HG03025 (cell line): Measurements from ENCODE around the gene NRXN2.
"Not testable (repeated sequence)": the region's sequence is repeated elsewhere in the genome, so short reads cannot be mapped to it uniquely, and the experiment has no call there.

Source experiments
- ATAC-seq: cut with Tn5 transposase; IDR thresholded peaks from one replicate; pipeline ENCODE4 v1.9.1; 2021; ENCODE audit warnings: mild to moderate bottlenecking, moderate library complexity; ENCODE audit not compliant: unreplicated experiment, low FRiP score

The NRXN2 gene

DNA sequence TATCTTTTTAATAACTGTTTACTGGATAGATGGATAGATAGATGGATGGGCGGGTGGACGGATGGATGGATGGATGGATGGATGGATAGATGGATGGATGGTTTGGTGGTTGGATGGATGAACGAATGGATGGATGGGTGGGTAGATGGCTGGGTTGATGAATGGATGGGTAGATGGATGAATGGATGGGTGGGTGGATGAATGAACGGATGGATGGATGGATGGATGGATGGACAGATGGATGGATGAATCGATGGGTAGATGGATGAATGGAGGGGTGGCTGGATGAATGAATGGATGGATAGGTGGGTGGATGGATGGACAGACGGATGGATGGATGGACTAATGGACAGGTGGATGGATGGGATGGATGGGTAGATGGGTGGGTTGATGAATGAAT, 145.8 kb downstream of the NRXN2 start:
- ATAC-seq, result no peak

DNA sequence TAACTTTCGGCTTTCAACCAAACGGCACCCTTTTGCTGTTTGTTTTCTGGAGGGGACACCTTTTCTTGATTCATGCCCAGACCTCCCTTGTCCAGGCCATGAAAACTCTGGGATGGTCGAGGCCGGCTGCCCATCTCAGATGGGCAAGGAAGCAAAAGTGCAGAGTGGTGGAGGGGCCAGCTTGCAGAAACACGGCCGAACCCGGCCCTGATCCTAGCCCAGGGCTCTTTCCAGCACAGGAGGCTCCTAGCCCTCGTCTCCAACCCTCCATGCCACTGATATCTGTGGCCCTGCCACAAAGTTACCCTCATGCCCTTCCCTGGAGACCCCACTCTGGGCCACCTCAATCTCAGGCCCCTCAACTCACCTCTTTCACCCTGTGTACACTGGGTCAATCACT, 150.9 kb downstream of the NRXN2 start:
- ATAC-seq, result no peak

DNA sequence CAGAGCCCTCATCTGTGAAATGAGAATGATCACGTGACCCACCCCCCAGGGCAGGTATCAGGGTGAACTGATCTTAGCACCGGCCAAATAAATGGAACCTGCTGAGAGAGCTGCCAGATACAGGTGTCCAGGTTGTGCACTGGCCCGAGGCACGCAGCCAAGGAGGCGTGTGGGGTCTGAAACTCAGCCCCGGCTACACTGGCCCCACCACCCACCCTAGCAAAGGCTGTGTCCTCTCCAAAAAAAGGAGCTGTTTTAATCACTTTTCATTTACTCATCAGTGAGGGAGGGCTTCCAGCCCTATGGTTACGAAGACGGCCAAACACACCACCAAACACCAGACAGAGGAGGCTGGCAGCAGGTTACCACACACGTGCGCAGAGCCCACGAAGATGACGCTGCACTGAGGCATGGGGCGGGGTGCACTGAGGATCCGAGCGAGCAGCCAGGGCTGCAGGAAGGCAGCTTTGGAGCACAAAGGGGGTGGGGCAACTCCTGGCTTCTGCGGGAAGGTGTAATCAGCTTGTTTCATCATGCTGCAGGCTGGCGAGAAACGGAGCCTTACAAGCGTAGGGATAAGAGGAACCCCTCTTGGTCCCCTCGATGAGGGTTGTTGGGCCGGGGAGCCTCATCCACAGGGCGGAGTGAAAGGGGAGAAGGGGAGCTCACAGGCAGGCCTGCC, 151.4 kb downstream of the NRXN2 start:
- ATAC-seq, result no peak

DNA sequence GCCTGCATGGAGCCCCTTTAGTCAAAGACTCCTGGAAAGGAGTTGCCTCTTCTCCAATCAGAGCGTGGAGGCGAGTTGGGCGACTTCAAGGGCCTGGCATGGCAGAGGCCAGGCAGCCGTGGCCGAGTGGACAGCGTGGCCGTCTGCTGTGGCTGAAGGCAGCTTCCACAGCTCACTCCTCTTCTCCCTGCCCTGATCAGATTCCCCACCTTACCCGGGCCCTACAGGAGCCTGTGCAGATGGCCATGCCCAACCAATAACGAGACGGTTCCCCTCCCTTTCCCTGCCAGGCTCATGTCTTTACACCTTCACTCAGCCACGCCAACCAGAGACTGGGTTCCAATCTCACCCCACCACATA, 152.0 kb downstream of the NRXN2 start:
- no peak for ATAC-seq

DNA sequence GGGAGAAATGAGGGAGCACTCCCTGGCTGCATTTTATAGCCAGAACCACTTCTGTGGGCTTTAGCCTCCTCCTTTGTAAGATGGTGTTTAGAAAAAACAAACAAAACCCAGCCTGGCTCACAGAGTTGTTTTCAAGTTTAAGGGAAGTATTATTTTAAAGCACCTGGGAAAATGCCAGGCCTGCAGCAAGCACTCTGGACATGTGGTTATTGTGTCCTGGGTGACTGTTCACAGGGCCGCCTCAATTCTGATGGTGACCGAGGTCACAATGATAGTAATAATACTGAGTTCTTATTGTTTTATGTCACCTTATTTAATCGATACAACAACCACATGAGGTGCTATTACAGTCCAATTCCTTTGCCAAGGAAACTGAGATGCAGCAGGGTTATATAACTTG, 152.7 kb downstream of the NRXN2 start:
- no peak for ATAC-seq

DNA sequence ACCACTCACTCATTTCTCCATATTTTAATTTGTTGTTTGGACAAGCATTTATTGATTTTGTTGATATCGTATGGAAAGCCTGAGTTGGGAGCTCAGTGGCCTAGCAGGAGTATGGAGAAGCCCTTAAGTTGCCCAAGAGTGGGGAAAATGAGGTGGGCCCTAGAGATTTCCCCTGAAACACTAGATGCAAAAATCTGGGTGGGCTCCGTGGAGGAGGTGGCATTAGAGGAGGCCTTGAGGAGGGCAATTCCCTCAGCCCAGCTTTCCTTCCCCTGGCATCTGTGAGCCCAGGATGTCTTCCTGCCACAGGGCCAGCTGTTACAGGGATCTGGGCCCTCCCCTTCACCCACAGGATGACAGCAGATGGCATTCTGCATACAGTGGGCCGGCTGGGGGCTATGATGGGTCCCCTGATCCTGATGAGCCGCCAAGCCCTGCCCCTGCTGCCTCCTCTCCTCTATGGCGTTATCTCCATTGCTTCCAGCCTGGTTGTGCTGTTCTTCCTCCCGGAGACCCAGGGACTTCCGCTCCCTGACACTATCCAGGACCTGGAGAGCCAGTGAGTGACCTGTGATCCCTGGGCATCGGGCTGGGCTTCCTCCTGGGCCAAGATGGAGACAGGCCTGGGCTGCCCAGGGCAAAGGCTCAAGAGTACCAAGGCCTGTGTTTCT, 153.6 kb downstream of the NRXN2 start:
- no peak for ATAC-seq

DNA sequence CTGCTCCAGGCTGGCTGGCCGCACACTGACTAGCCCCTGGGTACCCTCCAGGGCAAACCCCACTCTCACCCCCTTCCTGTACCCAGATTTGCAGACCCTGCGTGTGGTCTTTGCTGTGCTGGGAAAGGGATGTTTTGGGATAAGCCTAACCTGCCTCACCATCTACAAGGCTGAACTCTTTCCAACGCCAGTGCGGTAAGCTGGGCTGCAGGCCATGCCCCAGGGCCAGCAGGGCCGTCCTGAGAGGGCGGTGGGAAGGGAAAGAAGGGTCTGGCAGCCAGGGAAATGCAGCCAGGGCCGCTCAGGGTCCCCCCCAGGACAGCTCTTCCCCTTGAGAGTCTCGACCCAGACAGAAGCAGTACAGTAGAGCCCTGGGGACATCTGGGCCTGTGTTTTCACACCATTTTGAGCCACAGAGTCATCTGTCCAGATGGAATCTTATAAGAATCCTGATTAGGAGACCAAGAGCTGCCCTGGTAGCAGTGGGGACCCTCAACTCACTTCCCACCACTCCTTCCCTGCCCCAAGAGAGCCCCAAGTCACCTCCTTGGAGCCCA, 154.3 kb downstream of the NRXN2 start:
- ATAC-seq, result no peak

DNA sequence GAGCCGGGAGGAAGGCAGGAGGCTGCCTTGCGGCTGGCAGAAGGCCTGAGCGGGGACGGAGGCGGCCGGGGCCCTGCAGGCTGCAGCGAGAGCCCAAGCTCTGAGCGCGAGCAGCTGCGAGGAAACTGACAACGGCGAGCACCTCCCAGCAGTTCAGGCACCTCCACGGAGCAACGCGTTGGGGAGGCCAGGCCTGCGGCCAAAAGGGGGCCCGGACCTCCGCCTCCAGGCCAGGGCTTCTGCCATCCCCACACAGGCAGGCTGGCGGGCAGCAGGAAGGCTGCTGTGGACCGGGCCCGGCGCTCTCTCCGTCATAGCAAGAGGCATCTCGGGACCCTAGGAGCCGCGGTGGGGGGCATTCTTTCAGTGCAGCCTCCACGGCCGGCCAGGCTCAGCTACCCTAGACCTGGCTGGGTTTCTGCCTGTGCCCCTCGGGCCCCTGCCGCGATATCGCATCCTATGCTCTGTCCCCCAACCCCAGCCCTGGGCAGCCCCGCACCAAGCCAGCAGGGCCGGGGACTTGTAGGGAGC, 154.9 kb downstream of the NRXN2 start:
- ATAC-seq, result no peak

DNA sequence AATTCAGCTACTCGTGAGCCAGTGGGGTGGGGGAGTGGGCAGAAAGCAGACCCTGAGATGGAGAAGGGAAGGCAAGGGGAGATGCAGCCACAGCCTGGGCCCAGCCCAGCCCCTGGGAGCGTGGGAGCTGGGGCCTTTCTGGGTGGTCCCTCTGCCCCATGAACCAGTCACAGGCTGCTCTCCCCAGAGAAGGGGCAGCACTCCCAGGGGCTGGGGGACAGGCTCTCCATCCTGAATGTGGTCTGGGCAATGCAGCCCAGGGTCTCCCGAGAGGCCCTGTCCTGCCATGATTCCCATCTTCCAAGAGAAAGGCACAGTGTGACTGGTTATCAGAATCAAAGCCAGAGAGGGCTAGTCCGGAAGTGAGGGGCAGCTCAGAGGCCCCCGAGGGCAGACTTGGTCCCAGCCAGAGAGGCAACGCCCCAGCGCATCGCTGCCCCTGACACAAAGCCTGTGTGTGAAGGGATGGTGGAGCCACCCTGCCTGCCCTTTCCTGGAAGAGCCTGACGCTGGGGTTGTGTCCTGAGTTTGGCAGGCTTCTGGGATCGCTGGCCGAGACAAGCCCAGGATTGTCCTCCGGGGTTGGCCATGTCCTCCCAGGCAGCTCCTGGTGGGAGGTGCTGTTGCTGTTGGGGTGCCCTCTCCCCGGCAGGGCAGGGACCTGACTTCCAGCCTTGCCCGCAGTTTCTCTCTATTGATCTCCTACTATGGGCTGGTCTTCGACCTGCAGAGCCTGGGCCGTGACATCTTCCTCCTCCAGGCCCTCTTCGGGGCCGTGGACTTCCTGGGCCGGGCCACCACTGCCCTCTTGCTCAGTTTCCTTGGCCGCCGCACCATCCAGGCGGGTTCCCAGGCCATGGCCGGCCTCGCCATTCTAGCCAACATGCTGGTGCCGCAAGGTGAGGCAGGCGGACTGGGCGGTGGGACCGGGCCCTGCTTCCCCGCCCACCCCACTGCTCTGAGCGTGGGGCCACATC, 155.8 kb downstream of the NRXN2 start:
- no peak for ATAC-seq

DNA sequence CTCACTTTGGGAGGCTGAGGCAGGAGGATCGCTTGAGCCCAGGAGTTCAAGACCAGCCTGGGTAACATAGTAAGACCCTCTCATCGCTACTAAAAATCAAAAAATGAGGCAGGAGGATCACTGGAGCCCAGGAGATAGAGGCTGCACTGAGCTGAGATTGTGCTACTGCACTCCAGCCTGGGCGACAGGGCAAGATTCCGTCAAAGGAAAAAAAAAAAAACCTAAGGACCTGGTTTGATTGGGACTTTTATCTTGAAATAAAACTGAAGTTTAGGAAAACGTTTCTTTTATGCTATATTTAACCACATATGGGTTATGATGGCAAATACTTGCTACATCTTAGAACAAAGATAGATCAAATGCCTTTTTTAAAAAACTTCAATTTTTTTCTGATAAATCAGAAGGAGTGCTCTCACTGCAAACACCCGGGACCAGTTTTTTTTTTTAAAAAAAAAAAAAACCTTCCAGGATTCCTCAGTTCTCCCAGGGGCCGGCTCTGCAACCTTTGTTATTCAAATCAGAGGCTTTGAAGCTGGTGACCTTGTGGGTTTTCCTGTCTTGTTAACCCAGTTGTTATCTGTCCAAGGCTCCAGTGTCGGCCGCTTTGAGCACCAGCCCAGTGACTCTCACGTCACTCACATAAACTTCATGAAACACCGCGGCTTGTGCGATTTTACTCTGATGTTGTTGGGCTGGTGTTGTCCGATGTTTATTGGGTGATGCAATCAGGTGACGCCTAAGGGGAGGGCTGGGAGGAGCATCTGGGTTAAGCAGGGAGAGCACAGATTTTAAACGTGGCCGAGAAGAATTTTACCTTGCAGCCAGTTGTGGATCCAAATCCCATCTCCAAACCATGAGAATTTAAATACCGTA, 156.7 kb downstream of the NRXN2 start:
- ATAC-seq, result no peak

DNA sequence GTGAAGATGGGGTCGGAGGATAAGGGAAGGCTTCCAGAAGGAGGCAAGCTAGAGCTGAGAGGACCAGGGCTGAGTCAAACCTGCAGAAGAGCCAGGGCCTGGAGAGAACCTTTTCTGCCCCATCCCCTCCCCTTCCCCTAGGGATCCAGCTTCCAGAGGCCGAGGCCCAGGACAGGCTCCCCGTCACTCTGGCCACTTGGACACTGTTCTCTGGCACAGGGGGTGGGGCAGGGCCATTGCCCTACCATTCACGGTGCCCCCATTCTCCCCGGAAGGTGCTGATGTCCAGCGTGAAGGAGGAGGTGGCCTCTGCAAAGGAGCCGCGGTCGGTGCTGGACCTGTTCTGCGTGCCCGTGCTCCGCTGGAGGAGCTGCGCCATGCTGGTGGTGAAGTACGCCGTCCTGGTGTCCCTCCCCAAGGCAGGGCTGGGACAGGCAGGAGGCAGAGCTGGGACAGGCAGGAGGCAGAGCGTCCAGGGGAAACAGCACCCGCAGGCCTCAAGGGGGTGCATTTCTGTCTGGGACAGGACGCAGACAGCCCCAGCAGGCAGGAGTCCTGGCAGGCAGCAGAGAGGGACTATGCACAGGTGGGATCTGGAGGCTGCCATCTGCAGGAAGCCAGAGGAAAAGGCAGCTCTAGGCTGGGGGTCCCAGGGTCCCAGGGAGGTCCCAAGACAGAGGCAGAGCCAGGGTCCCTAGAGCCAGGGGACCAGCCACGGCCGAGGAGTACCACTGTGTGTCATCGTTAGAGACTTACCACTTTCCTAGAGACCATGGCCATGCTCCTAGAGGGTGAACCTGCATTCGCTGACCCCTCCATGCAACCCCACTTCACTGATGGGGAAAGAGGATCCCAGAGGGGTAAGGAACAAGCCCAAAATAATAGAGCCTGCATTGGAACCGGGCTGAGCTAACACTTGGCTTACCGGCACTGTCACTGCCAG, 157.8 kb downstream of the NRXN2 start:
- no peak for ATAC-seq

DNA sequence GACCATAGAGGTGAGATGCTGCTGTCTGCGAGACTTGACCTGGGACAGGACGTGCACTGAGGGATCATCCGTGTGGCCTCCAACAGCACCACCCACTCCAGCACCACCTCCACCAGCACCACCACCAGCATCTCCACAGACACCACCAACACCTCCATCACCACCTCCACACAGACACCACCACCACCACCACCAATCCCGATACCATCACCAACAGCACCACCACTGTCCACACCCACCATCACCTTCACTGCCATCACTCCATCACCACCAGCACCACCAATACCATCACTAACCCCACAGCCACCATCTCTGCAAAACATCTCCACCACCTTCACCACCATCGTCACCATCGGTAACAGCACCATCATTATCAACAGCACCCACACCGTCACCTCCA, 158.6 kb downstream of the NRXN2 start:
- no peak for ATAC-seq

DNA sequence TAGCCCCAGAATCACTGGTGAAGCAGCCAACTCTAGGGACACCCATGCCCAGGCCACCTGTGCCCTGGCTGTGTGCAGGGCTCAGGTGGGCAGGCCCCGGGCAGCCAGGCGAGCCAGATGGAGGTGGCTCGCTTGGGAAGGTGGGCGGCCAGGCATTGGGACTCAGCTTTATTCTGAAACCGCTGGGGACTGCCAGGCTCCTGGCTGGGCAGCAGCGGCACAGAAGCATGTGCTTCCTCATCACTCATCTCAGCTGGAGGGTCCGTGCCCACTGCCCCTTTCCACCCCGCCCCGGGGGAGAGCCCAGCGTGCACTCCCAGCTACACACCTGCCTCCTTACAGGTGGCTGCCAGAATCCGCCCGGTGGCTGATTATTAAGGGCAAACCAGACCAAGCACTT, 159.0 kb downstream of the NRXN2 start:
- no peak for ATAC-seq

DNA sequence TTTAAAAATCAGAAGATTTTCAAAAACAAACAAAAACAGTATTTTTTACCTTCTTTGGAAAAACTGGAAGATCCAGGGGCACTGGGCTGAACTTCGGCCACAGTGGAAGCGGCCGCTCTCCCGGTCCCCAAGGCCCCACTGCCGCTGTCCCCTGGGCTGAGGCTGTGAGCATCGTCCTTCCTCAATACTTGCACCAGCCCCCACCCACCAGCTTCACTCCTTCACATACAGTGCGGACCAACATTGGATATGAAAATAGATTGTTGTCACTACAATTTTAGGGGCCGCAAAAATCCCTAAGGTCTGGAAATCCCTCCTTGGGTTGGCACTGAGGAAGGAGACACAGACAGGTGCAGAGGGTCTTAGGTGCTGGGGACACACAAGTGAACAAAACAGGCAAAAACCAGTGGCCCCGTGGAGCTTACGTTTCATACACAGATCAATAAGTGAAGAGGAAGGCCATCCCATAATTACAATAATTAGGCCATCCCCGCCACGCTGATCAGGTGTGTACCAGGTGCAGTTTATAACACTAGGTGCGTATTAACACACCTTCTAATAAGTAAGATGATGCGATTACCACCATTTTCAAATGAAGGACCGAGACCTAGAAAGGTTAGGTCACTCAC, 160.2 kb downstream of the NRXN2 start:
- ATAC-seq, result no peak

DNA sequence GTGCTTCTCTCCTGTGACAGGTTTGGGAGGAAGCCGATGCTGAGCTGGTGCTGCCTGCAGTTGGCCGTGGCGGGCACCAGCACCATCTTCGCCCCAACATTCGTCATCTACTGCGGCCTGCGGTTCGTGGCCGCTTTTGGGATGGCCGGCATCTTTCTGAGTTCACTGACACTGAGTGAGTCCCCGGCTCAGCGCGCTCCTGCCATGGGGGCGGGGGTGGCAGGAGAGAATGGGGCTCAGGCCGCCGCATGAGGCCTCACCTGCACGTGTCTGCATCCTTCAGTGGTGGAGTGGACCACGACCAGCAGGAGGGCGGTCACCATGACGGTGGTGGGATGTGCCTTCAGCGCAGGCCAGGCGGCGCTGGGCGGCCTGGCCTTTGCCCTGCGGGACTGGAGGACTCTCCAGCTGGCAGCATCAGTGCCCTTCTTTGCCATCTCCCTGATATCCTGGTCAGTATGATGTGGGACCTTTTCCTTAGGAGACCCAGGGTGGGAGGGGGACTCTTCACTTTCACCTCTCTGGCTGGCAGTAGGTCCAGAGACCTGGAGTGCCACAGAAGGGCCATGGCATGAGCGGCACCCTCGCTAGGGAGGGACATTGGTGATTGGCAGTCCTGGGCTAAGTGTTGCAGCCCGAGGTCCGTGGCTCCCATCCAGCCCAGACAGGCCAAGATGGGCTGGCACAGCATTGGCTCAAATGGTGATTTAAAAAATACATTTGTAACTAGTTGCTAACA, 160.8 kb downstream of the NRXN2 start:
- no peak for ATAC-seq

DNA sequence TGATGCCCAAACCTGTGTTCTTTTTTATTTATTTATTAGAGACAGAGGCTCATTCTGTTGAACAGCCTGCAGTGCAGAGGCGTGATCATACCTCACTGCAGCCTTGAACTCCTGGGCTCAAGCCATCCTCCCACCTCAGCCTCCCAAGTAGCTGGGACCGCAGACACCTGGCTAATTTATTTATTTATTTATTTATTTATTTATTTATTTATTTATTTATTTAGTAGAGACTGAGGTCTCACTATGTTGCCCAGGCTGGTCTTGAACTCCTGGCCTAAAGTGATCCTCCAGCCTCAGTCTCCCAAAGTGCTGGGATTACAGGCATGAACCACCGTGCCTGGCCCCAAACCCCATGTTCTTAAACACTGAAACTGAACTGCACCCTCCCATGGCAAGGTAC, 161.6 kb downstream of the NRXN2 start:
- ATAC-seq, result not testable (repeated sequence)

DNA sequence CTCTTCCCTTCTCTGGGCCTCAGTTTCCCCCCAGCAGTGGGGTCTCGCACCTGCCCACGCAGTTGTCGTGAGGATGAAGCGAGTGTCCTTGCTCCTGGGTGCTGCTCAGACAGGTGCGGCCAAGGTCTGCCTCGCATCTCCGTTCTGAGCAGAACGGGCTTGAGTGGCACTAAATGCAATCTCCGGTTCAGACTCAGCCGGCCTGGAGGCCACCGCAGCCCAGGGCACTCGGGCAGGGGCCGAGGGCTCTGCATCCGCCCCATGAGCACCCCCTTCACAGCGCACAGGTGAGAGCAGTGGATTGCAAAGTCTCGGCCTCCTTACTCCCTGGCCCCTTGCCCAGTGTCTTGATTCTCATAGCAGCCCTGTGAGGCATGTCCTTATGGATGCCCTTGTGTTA, 162.1 kb downstream of the NRXN2 start:
- ATAC-seq, result no peak
